Panc1 (cell line): Measurements from ENCODE around the gene IL1RAP. TPM values are rescaled to one million over a fixed set of nuclear protein-coding genes. Genes with fewer than 3 reads are reported as not detected.

ENCODE experiments used
- ATAC-seq: fragments of 200-7000 bp; cut with Tn5 transposase; 2 replicates; pipeline ENCODE4 v1.9.1; 2020; ENCODE audit warnings: mild to moderate bottlenecking, moderate library complexity
- BruUV-seq: library from RNA; stranded (reverse); fragments of 400-500 nt; replicated peaks from 2 replicates; lab custom pipeline; 2021; lab: Mats Ljungman, UMichigan
- CTCF ChIA-PET: fragments of 300-600 bp; sonication (Branson Sonifier 250); formaldehyde crosslinking; loops from one replicate; lab custom pipeline; 2022; ENCODE audit warnings: antibody characterized with exemption; lab: Charles Lee
- POLR2A ChIA-PET: fragments of 300-600 bp; sonication (Branson Sonifier 250); formaldehyde crosslinking; loops from one replicate; lab custom pipeline; 2022; ENCODE audit warnings: antibody characterized with exemption; lab: Charles Lee
- DNase-seq: peaks from one replicate; pipeline ENCODE4 v3.0.0-alpha.2; 2010; ENCODE audit warnings: low read depth, low spot score
- H3K27ac ChIP-seq: 2 replicates; pipeline ENCODE4 v1.5.1; 2011; ENCODE audit warnings: mild to moderate bottlenecking, low read length, inconsistent platforms
- H3K27me3 ChIP-seq: fragments of 200-500 bp; sonication (Bioruptor generic); 2 replicates; pipeline ENCODE4 v1.6.0; 2014; ENCODE audit warnings: low read length, inconsistent platforms; ENCODE audit not compliant: control insufficient read depth, insufficient read depth
- H3K36me3 ChIP-seq: fragments of 200-500 bp; sonication (Bioruptor generic); 2 replicates; pipeline ENCODE4 v1.5.1; 2014; ENCODE audit warnings: inconsistent platforms, mild to moderate bottlenecking, low read length, moderate library complexity; ENCODE audit not compliant: control insufficient read depth, insufficient read depth
- H3K4me1 ChIP-seq: 2 replicates; pipeline ENCODE4 v1.5.1; 2011; ENCODE audit warnings: inconsistent platforms, mild to moderate bottlenecking, low read length, moderate library complexity; ENCODE audit not compliant: control insufficient read depth, insufficient read depth
- H3K4me3 ChIP-seq, 2 experiments: 2 replicates each; pipeline ENCODE4 v1.5.1; 2011 to 2012; ENCODE audit warnings: low read depth in 2 of 2, low read length in 2 of 2, mild to moderate bottlenecking in 2 of 2, inconsistent platforms in 1 of 2, moderate library complexity in 1 of 2
- H3K9me3 ChIP-seq: fragments of 200-500 bp; sonication (Bioruptor generic); 2 replicates; pipeline ENCODE4 v1.5.1; 2014; ENCODE audit warnings: low read depth, mild to moderate bottlenecking, inconsistent platforms, low read length, moderate library complexity; ENCODE audit not compliant: control insufficient read depth, insufficient read depth
- CTCF ChIP-seq: fragments of 450-650 bp; IDR thresholded peaks from 2 replicates; pipeline ENCODE4 v1.5.1; 2017; ENCODE audit warnings: mild to moderate bottlenecking
- POLR2AphosphoS5 ChIP-seq: IDR thresholded peaks from 2 replicates; pipeline ENCODE4 v1.6.1; 2012; ENCODE audit warnings: mild to moderate bottlenecking, low read depth, low read length, moderate library complexity
- REST ChIP-seq, 2 experiments: IDR thresholded peaks; 2 replicates each; pipeline ENCODE4 v1.6.1; 2011 to 2012; ENCODE audit warnings: low read depth in 2 of 2, control low read depth in 1 of 2, low read length in 1 of 2, mild to moderate bottlenecking in 1 of 2, moderate library complexity in 1 of 2; ENCODE audit not compliant: insufficient read depth in 1 of 2
- SIN3A ChIP-seq: IDR thresholded peaks from 2 replicates; pipeline ENCODE4 v1.6.1; 2012; ENCODE audit warnings: low read depth, mild to moderate bottlenecking, low read length, moderate library complexity, borderline replicate concordance; ENCODE audit not compliant: insufficient read depth
- TCF7L2 ChIP-seq: IDR thresholded peaks from 2 replicates; pipeline ENCODE4 v1.6.1; 2011; ENCODE audit warnings: mild to moderate bottlenecking, low read depth, low read length, inconsistent platforms
- in situ Hi-C: cut with HindIII; loops from 2 replicates; pipeline ENCODE4 v1.10.0; 2016; ENCODE audit warnings: low sequenced_read_pairs, low pct_unique_long_range_greater_than_20kb
- intact Hi-C: fragments of 100-400 bp; cut with micrococcal nuclease; formaldehyde crosslinking; loops from one replicate; pipeline ENCODE4 v1.10.0; 2022; ENCODE audit not compliant: unreplicated experiment
- total RNA-seq: library from RNA; stranded (reverse); gene quantifications from one replicate; pipeline ENCODE4 v1.2.1, GENCODE V29; 2021; ENCODE audit not compliant: unreplicated experiment

Gene IL1RAP
- total RNA-seq, 1 experiment from 2014 or later: 5.2 TPM

GRCh38 chr3:190655933-190656332 is 142.0 kb downstream of the IL1RAP start:
- no peaks in the 10 kb centered on the region for H3K9me3 ChIP-seq
- H3K36me3 ChIP-seq: no peaks in the 10 kb centered on the region
- no peak for TF ChIP-seq CTCF
- H3K27ac ChIP-seq: no peak overlapping the region
- DNase-seq (no peak), ATAC-seq (no peak)
- no peaks in the 10 kb centered on the region for H3K4me1 ChIP-seq
- intact Hi-C loops: no loop called here
- ChIA-PET CTCF (no interaction called here), POLR2A (no interaction called here)
- H3K27me3 ChIP-seq: no peaks in the 10 kb centered on the region
- BruUV-seq: no TSS peak
- no peak overlapping the region for H3K4me3 ChIP-seq
- in situ Hi-C loops: no loop called here

- in situ Hi-C loops: no loop called here
- no peaks in the 10 kb centered on the region for H3K4me1 ChIP-seq
- no peak for TF ChIP-seq TCF7L2
- TF ChIP-seq SIN3A: no peak
- no peak for TF ChIP-seq REST (IDR thresholded peaks at IDR 0.05; ENCODE audit: insufficient read depth in 1 of 2, low read depth in 2 of 2, low read length in 1 of 2)
- no peak for TF ChIP-seq CTCF
- TF ChIP-seq POLR2AphosphoS5: no peak
- H3K36me3 ChIP-seq: no peaks in the 10 kb centered on the region
- no peaks in the 10 kb centered on the region for H3K27me3 ChIP-seq
- ChIA-PET POLR2A (no interaction called here), CTCF (no interaction called here)
- H3K9me3 ChIP-seq: no peaks in the 10 kb centered on the region
- DNase-seq: no peak
- no peak overlapping the region for H3K27ac ChIP-seq
- no TSS peak for BruUV-seq
- no peak for ATAC-seq
- intact Hi-C loops: no loop called here
- H3K4me3 ChIP-seq: no peak overlapping the region
Measured at GRCh38 chr3:190658106-190658505, 144.2 kb downstream of the IL1RAP start.

- no peaks in the 10 kb centered on the region for H3K9me3 ChIP-seq
- H3K4me3 ChIP-seq: no peak overlapping the region
- ChIA-PET CTCF (no interaction called here), POLR2A (no interaction called here)
- H3K36me3 ChIP-seq: no peaks in the 10 kb centered on the region
- H3K27ac ChIP-seq: no peak overlapping the region
- in situ Hi-C loops: no loop called here
- DNase-seq (no peak), ATAC-seq (no peak)
- intact Hi-C loops: no loop called here
- no peaks in the 10 kb centered on the region for H3K27me3 ChIP-seq
- H3K4me1 ChIP-seq: no peaks in the 10 kb centered on the region
- BruUV-seq: no TSS peak
- TF ChIP-seq TCF7L2 (no peak), SIN3A (no peak), CTCF (no peak), POLR2AphosphoS5 (no peak), REST (IDR thresholded peaks at IDR 0.05; ENCODE audit: insufficient read depth in 1 of 2, low read depth in 2 of 2, low read length in 1 of 2) (no peak)
Measured at GRCh38 chr3:190666821-190667220, 152.9 kb downstream of the IL1RAP start.
